Heart left ventricle (tissue), 16 donors: ENCODE results near the gene TMEM253. TPM values are rescaled to one million over a fixed set of nuclear protein-coding genes. Genes with fewer than 3 reads are reported as not detected.
A peak's percentile ranks its signal among the peaks of the same experiment; 100 is the strongest.

Source experiments
- ATAC-seq, 4 donors: fragments of 200-7000 bp; cut with Tn5 transposase; one replicate each; pipeline ENCODE4 v1.9.1; 2020 to 2022; ENCODE audit warnings: moderate library complexity in 4 of 4, mild to moderate bottlenecking in 3 of 4, moderate number of reproducible peaks in 1 of 4
- DNase-seq, 5 donors: peaks; one replicate each; pipeline ENCODE4 v3.0.0-alpha.2; 2020
- H3K27ac ChIP-seq, 12 donors: fragments of 200-600 bp; sonication (generic) in 4 of 12; one replicate each; pipeline versions ENCODE4 v1.5.0 to v1.8.0; 2016 to 2022; ENCODE audit warnings: mild to moderate bottlenecking in 2 of 12
- H3K27me3 ChIP-seq, 9 donors: fragments of 200-600 bp; sonication (generic) in 2 of 9; one replicate each; pipeline versions ENCODE4 v1.5.1 to v1.8.0; 2016 to 2022; ENCODE audit warnings: mild to moderate bottlenecking in 3 of 9
- H3K36me3 ChIP-seq, 9 donors: fragments of 200-600 bp; sonication (generic) in 2 of 9; one replicate each; pipeline versions ENCODE4 v1.5.0 to v1.8.0; 2018 to 2022; ENCODE audit warnings: mild to moderate bottlenecking in 2 of 9
- H3K4me1 ChIP-seq, 12 donors: fragments of 200-600 bp; sonication (generic) in 4 of 12; one replicate each; pipeline versions ENCODE4 v1.5.0 to v1.8.0; 2016 to 2022; ENCODE audit warnings: mild to moderate bottlenecking in 3 of 12
- H3K4me3 ChIP-seq, 12 donors: fragments of 200-600 bp; sonication (generic) in 4 of 12; one replicate each; pipeline versions ENCODE4 v1.5.0 to v1.8.0; 2017 to 2022; ENCODE audit warnings: mild to moderate bottlenecking in 9 of 12, moderate library complexity in 4 of 12
- H3K9me3 ChIP-seq, 12 donors: fragments of 200-600 bp; sonication (generic) in 4 of 12; one replicate each; pipeline versions ENCODE4 v1.5.0 to v1.8.0; 2016 to 2022; ENCODE audit warnings: mild to moderate bottlenecking in 1 of 12
- CTCF ChIP-seq, 12 donors: fragments of 200-600 bp; sonication (generic) in 4 of 12; IDR thresholded peaks; one replicate each; pipeline versions ENCODE4 v1.5.0 to v1.8.0; 2018 to 2022; ENCODE audit warnings: antibody characterized with exemption in 12 of 12, mild to moderate bottlenecking in 5 of 12
- POLR2A ChIP-seq, 2 donors: fragments of 450-650 bp; IDR thresholded peaks; one replicate each; pipeline ENCODE4 v1.6.1; 2017; ENCODE audit warnings: antibody characterized with exemption in 2 of 2, mild to moderate bottlenecking in 2 of 2, moderate library complexity in 2 of 2
- WGBS, 4 donors: extraction: QIAGEN DNeasy Blood & Tissue Kit in 2 of 4; methylation state at CpG; one replicate each; pipeline versions ENCODE4 v1.1.5 to v1.1.7; 2013 to 2018; 5-methylcytosine and 5-hydroxymethylcytosine counted together
- intact Hi-C, 10 donors: fragments of 100-400 bp; cut with DNase I; formaldehyde crosslinking; loops; one replicate each; pipeline versions ENCODE4 v1.11.1 to v1.14.2; 2022
- polyA plus RNA-seq, 2 donors: library from polyadenylated mRNA; stranded (reverse); fragments of 200-250 nt; gene quantifications; one replicate each; pipeline ENCODE4 v1.2.3, GENCODE V29; 2013
- total RNA-seq, 9 donors: library from RNA; depleted of rRNA in 2 of 9; stranded (reverse); fragments of >200 nt in 2 of 9; fragmentation: NEBNext Ultra II Directional in 3 of 9; extraction: Animal tissue kit (Norgen Biotek cat#: 25700) in 3 of 9; gene quantifications; one replicate each; pipeline versions ENCODE4 v1.1.0 to v1.2.4, GENCODE V29; 2016 to 2023
- donor health status: ischemic (EF 13 %, LVEDD 7.1; RV severe dilation, severe dysfunction).
- donor health status: healthy with polysubstance abuse.
- donor health status: DM: no; HTN: yes; CAD: no.
- donor health status: DM: no; HTN: no; CAD: no.
- donor health status: ischemic (EF 25% LVEDD 6.9; RV normal size, moderate dysfunction).
- donor health status: ischemic (EF 25% LVEDD 5.7; RV mildly dilated, moderate dysfunction).
- donor health status: healthy.
- donor health status: DM: yes; HTN: yes; CAD: no.
- donor health status: ischemic (EF 35%, LVEDD 5.7; RV mildly dilated, moderate dysfunction).
- donor health status: nonischemic (EF 11% LVEDD 7.7; RV severe dilation, severe dysfunction).
- donor health status: DM: yes; HTN: yes; CAD: no.
- donor health status: PGD.
- donor health status: ischemic (EF 29% LVEDD 5.4; RV normal size, mild dysfunction).
- donor health status: nonischemic (EF 23%, LVEDD 6.1; RV moderate dilation, normal function).

TMEM253 gene
- total and polyA plus RNA-seq, 11 donors, result 0.19 to 0.79 (median 0.36) TPM; not detected in 3

- no peak overlapping the region for H3K27ac ChIP-seq
- ATAC-seq, result no peak
- H3K27me3 ChIP-seq, result no peaks in the 10 kb centered on the region
- WGBS, 4 donors, result 77 to 83% (median 81%) methylated on average over 34 to 36 of the region's 36 CpGs
- intact Hi-C loops, result loop anchor here in 8 of 10 donors (1.0 to 10.0 kb wide), 8 partner anchors 22 to 478 kb away; partner anchors contain the start of gene ARHGEF40 (in 2 of the 8)
- H3K36me3 ChIP-seq, result peaks cover 0 to 53% (median 49%) of the 10 kb centered on the region in 9 donors
- DNase-seq, result peak in 1 of 5 donors; percentile 64
- TF ChIP-seq POLR2A (IDR thresholded peaks at IDR 0.05) (no peak), CTCF (IDR thresholded peaks at IDR 0.05) (no peak)
- peaks cover 0 to 38% (median 13%) of the 10 kb centered on the region in 12 donors for H3K4me1 ChIP-seq
- no peak overlapping the region for H3K4me3 ChIP-seq
- no peaks in the 10 kb centered on the region for H3K9me3 ChIP-seq
Measured at GRCh38 chr14:21093018-21093417, 7.8 kb upstream of the TMEM253 start.

GRCh38 chr14:21093769-21094681 lies 6.8 kb upstream of the TMEM253 start:
- ATAC-seq, result no peak
- H3K9me3 ChIP-seq, result no peaks in the 10 kb centered on the region
- H3K4me3 ChIP-seq, result no peak overlapping the region
- H3K36me3 ChIP-seq, result peaks cover 0 to 44% (median 39%) of the 10 kb centered on the region in 9 donors
- TF ChIP-seq CTCF (IDR thresholded peaks at IDR 0.05), result no peak
- TF ChIP-seq POLR2A (IDR thresholded peaks at IDR 0.05), result no peak
- no peak for DNase-seq
- no peaks in the 10 kb centered on the region for H3K27me3 ChIP-seq
- peaks cover 0 to 40% (median 16%) of the 10 kb centered on the region in 12 donors for H3K4me1 ChIP-seq
- intact Hi-C loops, result loop anchor here in 8 of 10 donors (1.0 to 10.0 kb wide), 8 partner anchors 23 to 479 kb away; partner anchors contain the start of gene ARHGEF40 (in 2 of the 8)
- 47 to 66% (median 58%) methylated on average over 6 to 7 of the region's 7 CpGs for WGBS, 4 donors
- H3K27ac ChIP-seq, result no peak overlapping the region

GRCh38 chr14:21095430-21096205 lies 5.2 kb upstream of the TMEM253 start:
- TF ChIP-seq CTCF (IDR thresholded peaks at IDR 0.05) (no peak), POLR2A (IDR thresholded peaks at IDR 0.05) (no peak)
- no peak for DNase-seq
- H3K4me1 ChIP-seq, result peaks cover 0 to 50% (median 23%) of the 10 kb centered on the region in 12 donors
- peaks cover 0 to 28% (median 23%) of the 10 kb centered on the region in 9 donors for H3K36me3 ChIP-seq
- H3K4me3 ChIP-seq, result no peak overlapping the region
- H3K9me3 ChIP-seq, result no peaks in the 10 kb centered on the region
- no peak for ATAC-seq
- H3K27ac ChIP-seq, result peak overlapping the region in 8 of 12 donors; percentile 12 to 93 (median 74)
- intact Hi-C loops, result loop anchor here in 2 of 10 donors (10.0 kb wide), 1 partner anchor 481 kb away; no protein-coding TSS in a partner anchor
- no peaks in the 10 kb centered on the region for H3K27me3 ChIP-seq
- 46 to 63% (median 53%) methylated on average over 6 of the region's 6 CpGs for WGBS, 4 donors
